DMS53 treated with DMSO at 0.1 percent for 48 hours (cell line): ENCODE measurements around the gene LIN7B.
"Not testable (repeated sequence)": the region's sequence is repeated elsewhere in the genome, so short reads cannot be mapped to it uniquely, and the experiment has no call there.

Experiments used
- DNase-seq: peaks from one replicate; lab custom pipeline; 2025; ENCODE audit not compliant: unreplicated experiment; lab: John Stamatoyannopoulos, UW

LIN7B gene

GRCh38 chr19:49141352-49141751 is 27.2 kb downstream of the LIN7B start:
- no peak for DNase-seq

GRCh38 chr19:49142866-49143335 is 28.7 kb downstream of the LIN7B start:
- peak; percentile 52 for DNase-seq

GRCh38 chr19:49145573-49146407 is 31.6 kb downstream of the LIN7B start:
- DNase-seq = peak; percentile 8

- not testable (repeated sequence) for DNase-seq
These were observed 32.2 kb downstream of the LIN7B start for GRCh38 chr19:49146408-49146770.

- DNase-seq = no peak
These were observed 34.0 kb downstream of the LIN7B start for GRCh38 chr19:49148044-49148682.

GRCh38 chr19:49148784-49149651 is 34.8 kb downstream of the LIN7B start:
- peak; percentile 64 for DNase-seq

- DNase-seq = peak; percentile 79
These were observed 35.5 kb downstream of the LIN7B start for GRCh38 chr19:49149652-49150105.

GRCh38 chr19:49150106-49150943 is 36.2 kb downstream of the LIN7B start:
- peak; percentile 86 for DNase-seq

- DNase-seq = peak; percentile 28
These were observed 36.7 kb downstream of the LIN7B start for GRCh38 chr19:49150944-49151243.

- DNase-seq = peak; percentile 77
These were observed 37.3 kb downstream of the LIN7B start for GRCh38 chr19:49151267-49152118.

- no peak for DNase-seq
These were observed 38.0 kb downstream of the LIN7B start for GRCh38 chr19:49152119-49152550.

GRCh38 chr19:49153167-49153809 is 39.1 kb downstream of the LIN7B start:
- DNase-seq = no peak

- no peak for DNase-seq
These were observed 40.1 kb downstream of the LIN7B start for GRCh38 chr19:49154279-49154678.

GRCh38 chr19:49155005-49155819 is 41.0 kb downstream of the LIN7B start, which contains the start of gene HRC:
Gene HRC (minus strand): TSS chr19:49155396. CDS start chr19:49155237, 159 bp downstream.
- DNase-seq = no peak

- DNase-seq = no peak
These were observed 41.7 kb downstream of the LIN7B start for GRCh38 chr19:49155820-49156346.

GRCh38 chr19:49157445-49158224 is 43.5 kb downstream of the LIN7B start, which contains the start of gene TRPM4:
Gene TRPM4 (plus strand): TSS chr19:49157792. CDS start chr19:49157867, 75 bp downstream.
- peak; percentile 61 for DNase-seq
